MCF 10A (cell line): ENCODE data around the gene RALGAPA1. TPM values are rescaled to one million over a fixed set of nuclear protein-coding genes. Genes with fewer than 3 reads are reported as not detected.

ENCODE experiments used
- BruUV-seq: library from RNA; stranded (reverse); fragments of 400-500 nt; replicated peaks from 2 replicates; lab custom pipeline; 2021; lab: Mats Ljungman, UMichigan
- CTCF ChIA-PET: fragments of 300-600 bp; sonication (Branson Sonifier 250); formaldehyde crosslinking; extraction: SDS; loops from one replicate; lab custom pipeline; 2021; ENCODE audit warnings: antibody characterized with exemption, inconsistent platforms; lab: Yijun Ruan, JAX
- POLR2A ChIA-PET: fragments of 300-600, 350-650 bp; sonication (Branson Sonifier 250); formaldehyde crosslinking; extraction: SDS; loops from one replicate; lab custom pipeline; 2020; ENCODE audit warnings: antibody characterized with exemption, inconsistent platforms; lab: Yijun Ruan, JAX
- DNase-seq: peaks from one replicate; pipeline ENCODE4 v3.0.0-alpha.2; 2018; ENCODE audit not compliant: unreplicated experiment
- H3K27ac Mint-ChIP-seq: one replicate; pipeline ENCODE4 v1.8.0; 2022; ENCODE audit warnings: mild to moderate bottlenecking, low read depth, mixed read lengths; ENCODE audit not compliant: unreplicated experiment
- H3K27me3 Mint-ChIP-seq: one replicate; pipeline ENCODE4 v1.8.0; 2022; ENCODE audit warnings: mixed read lengths; ENCODE audit not compliant: insufficient read depth, unreplicated experiment
- H3K36me3 Mint-ChIP-seq: one replicate; pipeline ENCODE4 v1.8.0; 2022; ENCODE audit warnings: mild to moderate bottlenecking, moderate library complexity, mixed read lengths; ENCODE audit not compliant: insufficient read depth, unreplicated experiment
- H3K4me1 Mint-ChIP-seq: one replicate; pipeline ENCODE4 v1.8.0; 2022; ENCODE audit warnings: mixed read lengths; ENCODE audit not compliant: insufficient read depth, unreplicated experiment
- H3K4me3 Mint-ChIP-seq: one replicate; pipeline ENCODE4 v1.8.0; 2022; ENCODE audit warnings: mild to moderate bottlenecking, moderate library complexity, mixed read lengths; ENCODE audit not compliant: unreplicated experiment
- H3K9me3 Mint-ChIP-seq: one replicate; pipeline ENCODE4 v1.8.0; 2022; ENCODE audit warnings: mixed read lengths; ENCODE audit not compliant: unreplicated experiment
- intact Hi-C: fragments of 100-400 bp; cut with micrococcal nuclease; formaldehyde crosslinking; loops from 2 replicates; pipeline ENCODE4 v1.14.1; 2022
- total RNA-seq: library from RNA; stranded (reverse); gene quantifications from 2 replicates; pipeline ENCODE4 v1.2.3, GENCODE V29; 2022
- TF ChIP-seq, protein P1 (sequence below): fragments of 200-600 bp; IDR thresholded peaks from one replicate; pipeline ENCODE4 v1.8.0; 2022; ENCODE audit warnings: antibody characterized with exemption, mild to moderate bottlenecking; ENCODE audit not compliant: unreplicated experiment

Gene RALGAPA1
- total RNA-seq, 1 experiment from 2014 or later = 52.3 TPM

DNA sequence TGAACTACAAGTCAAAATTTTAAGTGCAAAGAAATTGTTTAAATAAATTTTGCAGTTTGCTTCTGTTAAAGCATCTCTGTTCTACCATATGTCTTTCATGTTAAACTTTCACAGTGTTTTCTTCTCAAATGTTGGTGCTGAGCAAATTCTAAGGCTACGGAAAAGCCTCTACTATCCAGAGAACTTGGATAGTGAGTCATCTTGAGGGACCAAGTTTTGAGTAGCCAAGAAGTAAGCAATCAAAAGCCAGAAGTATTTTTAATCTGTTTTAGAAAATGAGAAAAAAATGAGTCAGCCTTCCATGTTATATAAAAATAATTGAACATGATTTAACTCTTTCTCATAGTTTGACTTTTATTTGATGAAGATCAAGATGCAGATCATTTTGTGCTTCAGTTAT, 20.4 kb upstream of the RALGAPA1 start:
- H3K9me3 Mint-ChIP-seq = no peaks in the 10 kb centered on the region
- peaks cover 17% of the 10 kb centered on the region for H3K4me1 Mint-ChIP-seq
- no peak overlapping the region for H3K27ac Mint-ChIP-seq
- intact Hi-C loops = loop anchor here (5.0 kb wide), 1 partner anchor 48 kb away; no protein-coding TSS in a partner anchor
- POLR2A ChIA-PET = no interaction called here
- no peaks in the 10 kb centered on the region for H3K27me3 Mint-ChIP-seq
- CTCF ChIA-PET = no interaction called here
- no TSS peak for BruUV-seq
- H3K36me3 Mint-ChIP-seq = peaks cover 21% of the 10 kb centered on the region
- no peak for DNase-seq
- TF ChIP-seq, protein P1, sequence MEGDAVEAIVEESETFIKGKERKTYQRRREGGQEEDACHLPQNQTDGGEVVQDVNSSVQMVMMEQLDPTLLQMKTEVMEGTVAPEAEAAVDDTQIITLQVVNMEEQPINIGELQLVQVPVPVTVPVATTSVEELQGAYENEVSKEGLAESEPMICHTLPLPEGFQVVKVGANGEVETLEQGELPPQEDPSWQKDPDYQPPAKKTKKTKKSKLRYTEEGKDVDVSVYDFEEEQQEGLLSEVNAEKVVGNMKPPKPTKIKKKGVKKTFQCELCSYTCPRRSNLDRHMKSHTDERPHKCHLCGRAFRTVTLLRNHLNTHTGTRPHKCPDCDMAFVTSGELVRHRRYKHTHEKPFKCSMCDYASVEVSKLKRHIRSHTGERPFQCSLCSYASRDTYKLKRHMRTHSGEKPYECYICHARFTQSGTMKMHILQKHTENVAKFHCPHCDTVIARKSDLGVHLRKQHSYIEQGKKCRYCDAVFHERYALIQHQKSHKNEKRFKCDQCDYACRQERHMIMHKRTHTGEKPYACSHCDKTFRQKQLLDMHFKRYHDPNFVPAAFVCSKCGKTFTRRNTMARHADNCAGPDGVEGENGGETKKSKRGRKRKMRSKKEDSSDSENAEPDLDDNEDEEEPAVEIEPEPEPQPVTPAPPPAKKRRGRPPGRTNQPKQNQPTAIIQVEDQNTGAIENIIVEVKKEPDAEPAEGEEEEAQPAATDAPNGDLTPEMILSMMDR = no peak
- no peak overlapping the region for H3K4me3 Mint-ChIP-seq

DNA sequence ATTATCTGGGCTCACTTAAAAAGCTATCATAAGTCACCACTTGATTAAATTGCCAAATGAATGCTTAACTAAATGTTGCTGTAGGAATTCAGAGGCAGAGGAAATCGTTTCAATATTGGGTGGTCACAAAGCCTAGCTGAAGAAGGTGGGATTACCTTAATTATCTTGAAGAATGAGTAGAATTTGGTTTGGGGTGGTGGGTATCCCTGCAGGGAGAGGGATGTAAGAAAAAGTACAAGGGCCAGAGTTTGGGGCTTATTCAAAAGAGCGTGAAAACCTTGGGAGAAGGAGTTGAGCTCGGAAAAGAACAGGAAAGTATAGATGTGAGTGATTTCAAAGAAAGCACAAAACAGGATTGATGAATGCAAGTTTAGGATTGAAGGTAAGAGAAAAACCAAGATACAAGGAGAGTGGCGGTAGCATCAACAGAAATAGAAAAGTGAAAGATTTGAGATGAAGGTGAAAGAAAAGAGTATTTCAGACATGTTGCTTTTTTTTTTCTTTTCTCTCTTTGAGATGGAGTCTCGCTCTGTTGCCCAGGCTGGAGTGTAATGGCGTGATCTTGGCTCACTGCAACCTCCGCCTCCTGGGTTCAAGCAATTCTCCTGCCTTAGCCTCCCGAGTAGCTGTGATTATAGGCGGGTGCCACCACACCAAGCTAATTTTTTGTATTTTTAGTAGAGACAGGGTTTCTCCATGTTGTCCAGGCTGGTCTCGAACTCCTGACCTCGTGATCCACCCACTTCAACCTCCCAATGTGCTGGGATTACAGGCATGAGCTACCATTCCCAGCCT, 18.8 kb upstream of the RALGAPA1 start:
- DNase-seq = no peak
- H3K27ac Mint-ChIP-seq = no peak overlapping the region
- H3K4me1 Mint-ChIP-seq = peaks cover 18% of the 10 kb centered on the region
- ChIA-PET CTCF (interaction anchor here (0.6 to 1.3 kb wide), 6 partner anchors 8 to 725 kb away, joined by 3 to 7 read pairs (median 3); no protein-coding TSS in a partner anchor), POLR2A (interaction anchor here (1.0 to 3.5 kb wide), 4 partner anchors 20 to 50 kb away, joined by 3 to 28 read pairs (median 11); partner anchors contain the start of gene RALGAPA1)
- intact Hi-C loops = loop anchor here (5.0 kb wide), 1 partner anchor 49 kb away; no protein-coding TSS in a partner anchor
- TF ChIP-seq, protein P1 = no peak
- peaks cover 14% of the 10 kb centered on the region for H3K36me3 Mint-ChIP-seq
- H3K4me3 Mint-ChIP-seq = peak overlapping the region; percentile 85
- no TSS peak for BruUV-seq
- H3K9me3 Mint-ChIP-seq = no peaks in the 10 kb centered on the region
- no peaks in the 10 kb centered on the region for H3K27me3 Mint-ChIP-seq

DNA sequence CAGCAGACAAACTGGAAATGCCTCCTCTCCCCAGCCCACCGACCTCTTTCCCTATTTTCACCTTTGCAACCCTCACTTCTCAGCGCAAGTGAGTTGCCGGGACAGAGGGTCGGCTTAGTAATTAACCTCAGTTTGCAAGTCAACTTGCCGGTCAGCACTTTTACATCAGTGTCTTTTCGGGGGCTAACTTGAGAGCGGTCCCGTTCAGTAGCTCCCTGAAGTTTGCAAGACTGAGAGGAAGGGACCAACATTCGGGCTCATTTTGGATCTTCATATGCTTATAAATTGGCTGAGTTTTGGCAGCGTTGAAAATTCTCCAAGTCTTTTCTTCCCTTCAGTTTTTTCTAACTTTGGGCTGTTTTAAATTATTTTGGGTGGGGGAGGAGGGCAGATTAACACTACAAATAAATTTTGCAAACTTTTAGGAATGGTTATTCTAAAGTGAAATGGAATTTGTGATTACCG, 17.9 kb upstream of the RALGAPA1 start:
- H3K27me3 Mint-ChIP-seq = no peaks in the 10 kb centered on the region
- no TSS peak for BruUV-seq
- intact Hi-C loops = loop anchor here (5.0 kb wide), 1 partner anchor 50 kb away; no protein-coding TSS in a partner anchor
- peak overlapping the region; percentile 66 for H3K27ac Mint-ChIP-seq
- H3K4me1 Mint-ChIP-seq = peaks cover 23% of the 10 kb centered on the region
- ChIA-PET CTCF (interaction anchor here (0.7 to 2.1 kb wide), 5 partner anchors 10 to 869 kb away, joined by 3 to 14 read pairs (median 7); no protein-coding TSS in a partner anchor), POLR2A (interaction anchor here (0.7 to 3.5 kb wide), 14 partner anchors 10 to 612 kb away, joined by 3 to 28 read pairs (median 4); partner anchors contain the start of genes MBIP and RALGAPA1)
- TF ChIP-seq, protein P1 = no peak
- H3K4me3 Mint-ChIP-seq = peak overlapping the region; percentile 85
- no peak for DNase-seq
- no peaks in the 10 kb centered on the region for H3K9me3 Mint-ChIP-seq
- H3K36me3 Mint-ChIP-seq = peaks cover 8% of the 10 kb centered on the region
